Measurements from ENCODE around the gene KCNAB1. TPM values are rescaled to one million over a fixed set of nuclear protein-coding genes. Genes with fewer than 3 reads are reported as not detected.

The KCNAB1 gene
- total RNA-seq, 3 donors from 2014 or later (not counting 1 experiment from before 2014, with no cell fraction given), result not detected

DNA sequence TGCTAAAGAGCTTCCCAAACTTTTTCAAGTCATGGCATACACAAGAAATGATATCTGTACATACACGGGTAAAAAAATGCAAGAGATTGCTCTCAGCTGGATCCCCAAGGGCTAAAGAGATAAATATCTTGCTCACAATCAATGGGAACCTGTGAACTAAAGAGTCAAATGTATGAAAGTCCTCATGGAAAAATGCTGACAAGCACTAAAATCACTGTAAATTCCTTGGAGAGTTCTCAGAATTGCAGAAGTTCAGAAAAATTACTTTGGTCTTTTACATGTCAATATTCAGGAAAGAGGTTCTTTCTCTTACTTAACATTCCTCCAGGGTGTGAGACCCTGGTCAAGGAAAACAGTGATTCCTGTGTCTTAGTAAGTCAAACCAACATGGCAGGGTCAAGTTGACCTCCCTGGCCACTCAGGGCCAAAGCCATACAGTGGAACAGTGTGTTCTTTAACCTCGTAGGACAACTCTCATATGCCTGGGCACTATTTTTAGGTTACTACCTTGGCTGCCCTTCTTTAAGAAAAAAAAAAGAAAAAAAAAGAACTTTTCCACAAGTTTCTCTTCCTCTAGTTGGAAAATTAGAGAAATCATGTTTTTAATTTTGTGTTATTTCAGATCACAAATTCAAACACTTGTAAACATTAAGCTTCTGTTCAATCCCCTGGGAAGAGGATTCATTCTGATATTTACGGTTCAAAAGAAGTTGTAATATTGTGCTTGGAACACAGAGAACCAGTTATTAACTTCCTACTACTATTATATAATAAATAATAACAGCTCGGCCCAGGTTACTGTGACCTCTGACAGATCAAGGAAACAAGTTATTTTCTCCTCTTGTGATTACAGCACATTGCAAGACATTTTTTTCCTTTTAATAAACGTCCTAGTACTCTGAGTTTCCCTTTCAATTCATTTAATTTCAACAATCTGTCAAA, 422.0 kb downstream of the KCNAB1 start:
- H3K4me3 ChIP-seq (ENCODE audit: low read length), result no peak overlapping the region
- H3K36me3 ChIP-seq (ENCODE audit: control insufficient read depth, insufficient read depth, low read length), result peaks cover 60% of the 10 kb centered on the region
- Mint-ChIP-seq H3K4me1 (peaks cover 13 to 15% of the 10 kb centered on the region in 2 donors), H3K9me3 (no peaks in the 10 kb centered on the region), H3K4me3 (no peak overlapping the region), H3K36me3 (peaks cover 25% of the 10 kb centered on the region), H3K27me3 (ENCODE audit: low read depth in 2 of 2) (no peaks in the 10 kb centered on the region), H3K27ac (no peak overlapping the region)
- ATAC-seq (no peak), DNase-seq (no peak)
- 96% methylated on average over 4 of the region's 5 CpGs for WGBS (ENCODE audit: insufficient coverage)
- no peaks in the 10 kb centered on the region for H3K9me3 ChIP-seq (ENCODE audit: control insufficient read depth, insufficient read depth, low read length)
- TF ChIP-seq, protein P1, sequence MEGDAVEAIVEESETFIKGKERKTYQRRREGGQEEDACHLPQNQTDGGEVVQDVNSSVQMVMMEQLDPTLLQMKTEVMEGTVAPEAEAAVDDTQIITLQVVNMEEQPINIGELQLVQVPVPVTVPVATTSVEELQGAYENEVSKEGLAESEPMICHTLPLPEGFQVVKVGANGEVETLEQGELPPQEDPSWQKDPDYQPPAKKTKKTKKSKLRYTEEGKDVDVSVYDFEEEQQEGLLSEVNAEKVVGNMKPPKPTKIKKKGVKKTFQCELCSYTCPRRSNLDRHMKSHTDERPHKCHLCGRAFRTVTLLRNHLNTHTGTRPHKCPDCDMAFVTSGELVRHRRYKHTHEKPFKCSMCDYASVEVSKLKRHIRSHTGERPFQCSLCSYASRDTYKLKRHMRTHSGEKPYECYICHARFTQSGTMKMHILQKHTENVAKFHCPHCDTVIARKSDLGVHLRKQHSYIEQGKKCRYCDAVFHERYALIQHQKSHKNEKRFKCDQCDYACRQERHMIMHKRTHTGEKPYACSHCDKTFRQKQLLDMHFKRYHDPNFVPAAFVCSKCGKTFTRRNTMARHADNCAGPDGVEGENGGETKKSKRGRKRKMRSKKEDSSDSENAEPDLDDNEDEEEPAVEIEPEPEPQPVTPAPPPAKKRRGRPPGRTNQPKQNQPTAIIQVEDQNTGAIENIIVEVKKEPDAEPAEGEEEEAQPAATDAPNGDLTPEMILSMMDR (IDR thresholded peaks at IDR 0.05), result no peak
- intact Hi-C loops (cut with micrococcal nuclease), result no loop called here
- H3K4me1 ChIP-seq (ENCODE audit: control insufficient read depth, insufficient read depth, low read length), result no peaks in the 10 kb centered on the region
- no peaks in the 10 kb centered on the region for H3K27me3 ChIP-seq (ENCODE audit: control insufficient read depth, insufficient read depth, low read length)
- no peak overlapping the region for H3K27ac ChIP-seq (ENCODE audit: low read length)

DNA sequence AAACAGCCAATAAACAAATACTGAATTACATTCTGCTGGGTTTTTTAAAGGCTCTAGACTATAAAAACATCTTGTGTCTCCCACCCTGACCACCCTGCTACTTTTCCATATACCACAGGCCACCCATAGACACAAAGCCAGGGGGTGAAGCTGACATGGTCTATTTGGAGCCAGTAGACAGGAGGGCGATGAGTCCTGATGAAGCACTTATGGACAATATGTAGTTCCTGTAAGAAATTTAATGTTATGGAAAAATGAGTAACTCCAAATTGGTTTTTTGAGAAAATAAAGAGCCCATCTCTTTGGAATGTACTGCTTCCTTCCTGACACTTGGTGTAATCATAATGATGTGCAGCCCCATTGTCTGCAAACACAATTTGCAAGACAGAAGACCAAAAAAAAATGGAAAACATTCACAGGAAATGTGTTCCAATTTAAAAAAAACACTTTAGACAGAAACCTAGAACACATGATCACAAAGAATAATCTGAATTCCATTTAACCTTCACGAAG, 422.7 kb downstream of the KCNAB1 start:
- intact Hi-C loops (cut with micrococcal nuclease), result no loop called here
- TF ChIP-seq, protein P1 (IDR thresholded peaks at IDR 0.05), result no peak
- peaks cover 15% of the 10 kb centered on the region in 2 donors for H3K4me1 Mint-ChIP-seq
- ATAC-seq, result no peak
- H3K27ac Mint-ChIP-seq, result no peak overlapping the region
- Histone ChIP-seq H3K9me3 (ENCODE audit: control insufficient read depth, insufficient read depth, low read length) (no peaks in the 10 kb centered on the region), H3K4me3 (ENCODE audit: low read length) (no peak overlapping the region), H3K27ac (ENCODE audit: low read length) (no peak overlapping the region), H3K4me1 (ENCODE audit: control insufficient read depth, insufficient read depth, low read length) (no peaks in the 10 kb centered on the region), H3K27me3 (ENCODE audit: control insufficient read depth, insufficient read depth, low read length) (no peaks in the 10 kb centered on the region), H3K36me3 (ENCODE audit: control insufficient read depth, insufficient read depth, low read length) (peaks cover 68% of the 10 kb centered on the region)
- no peaks in the 10 kb centered on the region for H3K27me3 Mint-ChIP-seq (ENCODE audit: low read depth in 2 of 2)
- peaks cover 29% of the 10 kb centered on the region for H3K36me3 Mint-ChIP-seq
- no peaks in the 10 kb centered on the region for H3K9me3 Mint-ChIP-seq
- H3K4me3 Mint-ChIP-seq, result no peak overlapping the region
- no peak for DNase-seq
- WGBS (ENCODE audit: insufficient coverage), result 100% methylated on average over 2 of the region's 2 CpGs

DNA sequence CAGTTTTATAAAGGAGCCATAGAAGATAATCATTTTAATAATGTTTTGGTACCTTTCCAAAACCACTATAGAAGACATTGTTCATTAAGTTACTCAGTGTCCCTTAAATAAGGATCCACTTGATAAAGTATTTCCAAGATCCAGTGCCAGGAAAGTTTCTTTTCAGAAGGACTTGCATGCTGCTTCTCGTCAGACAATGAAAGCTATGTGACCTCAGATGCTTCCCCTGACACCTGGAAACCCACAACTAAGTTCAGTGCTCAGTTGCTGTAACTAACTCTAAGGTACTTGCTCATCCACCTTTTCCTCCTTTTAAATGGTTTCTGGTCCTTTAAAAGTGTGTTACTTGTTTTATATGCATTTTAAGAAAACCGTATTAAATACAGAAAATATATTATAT, 427.3 kb downstream of the KCNAB1 start:
- peaks cover 42 to 47% of the 10 kb centered on the region in 2 donors for H3K4me1 Mint-ChIP-seq
- no peak overlapping the region for H3K4me3 Mint-ChIP-seq
- Histone ChIP-seq H3K27me3 (ENCODE audit: control insufficient read depth, insufficient read depth, low read length) (no peaks in the 10 kb centered on the region), H3K4me3 (ENCODE audit: low read length) (no peak overlapping the region), H3K9me3 (ENCODE audit: control insufficient read depth, insufficient read depth, low read length) (no peaks in the 10 kb centered on the region), H3K36me3 (ENCODE audit: control insufficient read depth, insufficient read depth, low read length) (peaks cover 80% of the 10 kb centered on the region), H3K4me1 (ENCODE audit: control insufficient read depth, insufficient read depth, low read length) (no peaks in the 10 kb centered on the region), H3K27ac (ENCODE audit: low read length) (no peak overlapping the region)
- H3K36me3 Mint-ChIP-seq, result peaks cover 45% of the 10 kb centered on the region
- H3K9me3 Mint-ChIP-seq, result no peaks in the 10 kb centered on the region
- H3K27ac Mint-ChIP-seq, result no peak overlapping the region
- TF ChIP-seq, protein P1 (IDR thresholded peaks at IDR 0.05), result no peak
- no peak for ATAC-seq
- H3K27me3 Mint-ChIP-seq (ENCODE audit: low read depth in 2 of 2), result no peaks in the 10 kb centered on the region
- DNase-seq, result no peak
- 81% methylated on average over 1 of the region's 2 CpGs for WGBS (ENCODE audit: insufficient coverage)
- intact Hi-C loops (cut with micrococcal nuclease), result no loop called here

All from natural killer cell (primary cell).